Smooth muscle cell (in vitro differentiated cells): Measurements from ENCODE around the gene DPPA2. TPM values are rescaled to one million over a fixed set of nuclear protein-coding genes. Genes with fewer than 3 reads are reported as not detected.

ENCODE experiments used
- DNase-seq: peaks from one replicate; lab custom pipeline; 2025; ENCODE audit not compliant: unreplicated experiment; lab: John Stamatoyannopoulos, UW
- H2AFZ ChIP-seq: fragments of 200-600 bp; sonication (generic); 2 replicates; pipeline ENCODE4 v1.6.0; 2016; ENCODE audit warnings: antibody characterized with exemption, low read depth, mild to moderate bottlenecking
- H3F3A ChIP-seq: fragments of 200-600 bp; sonication (generic); 2 replicates; pipeline ENCODE4 v1.6.0; 2017; ENCODE audit warnings: antibody characterized with exemption, low read depth
- H3K27ac ChIP-seq: fragments of 200-600 bp; sonication (generic); 2 replicates; pipeline ENCODE4 v1.5.1; 2016; ENCODE audit warnings: low read depth, mild to moderate bottlenecking
- H3K27me3 ChIP-seq: fragments of 200-600 bp; sonication (generic); 2 replicates; pipeline ENCODE4 v1.6.1; 2016; ENCODE audit warnings: low read depth, mild to moderate bottlenecking
- H3K36me3 ChIP-seq: fragments of 200-600 bp; sonication (generic); 2 replicates; pipeline ENCODE4 v1.5.1; 2016; ENCODE audit warnings: low read depth
- H3K4me1 ChIP-seq: fragments of 200-600 bp; sonication (generic); 2 replicates; pipeline ENCODE4 v1.5.1; 2016; ENCODE audit warnings: low read depth
- H3K4me2 ChIP-seq: fragments of 200-600 bp; sonication (generic); 2 replicates; pipeline ENCODE4 v1.6.0; 2016; ENCODE audit warnings: mild to moderate bottlenecking
- H3K4me3 ChIP-seq: fragments of 200-600 bp; sonication (generic); 2 replicates; pipeline ENCODE4 v1.5.1; 2016; ENCODE audit warnings: mild to moderate bottlenecking
- H3K79me2 ChIP-seq: fragments of 200-600 bp; sonication (generic); 2 replicates; pipeline ENCODE4 v1.6.0; 2016; ENCODE audit warnings: low read depth, mild to moderate bottlenecking
- H3K9ac ChIP-seq: fragments of 200-600 bp; sonication (generic); 2 replicates; pipeline ENCODE4 v1.6.0; 2016; ENCODE audit warnings: low read depth
- H3K9me3 ChIP-seq: fragments of 200-600 bp; sonication (generic); replicated peaks from 2 replicates; pipeline ENCODE4 v1.5.1; 2016; ENCODE audit warnings: low read depth
- H4K20me1 ChIP-seq: fragments of 200-600 bp; sonication (generic); 2 replicates; pipeline ENCODE4 v1.6.0; 2016; ENCODE audit warnings: low read depth
- CTCF ChIP-seq: fragments of 200-600 bp; sonication (generic); IDR thresholded peaks from 2 replicates; pipeline ENCODE4 v1.5.1; 2017; ENCODE audit warnings: borderline replicate concordance, mild to moderate bottlenecking, antibody characterized with exemption; ENCODE audit not compliant: insufficient read depth, poor library complexity, severe bottlenecking
- WGBS: methylation state at CpG from one replicate; pipeline ENCODE4 v1.1.7; 2016; ENCODE audit warnings: low lambda C conversion rate; 5-methylcytosine and 5-hydroxymethylcytosine counted together
- polyA plus RNA-seq: library from polyadenylated mRNA; unstranded; fragments of >200 nt; fragmentation: Nextera tagmentation; extraction: Ambion mirVana; gene quantifications from 2 replicates; pipeline ENCODE4 v1.2.1, GENCODE V29; 2016
- total RNA-seq: library from RNA; depleted of rRNA; stranded (reverse); fragments of >200 nt; gene quantifications from 2 replicates; pipeline ENCODE4 v1.2.3, GENCODE V29; 2014

DPPA2 gene
- total and polyA plus RNA-seq, 2 experiments from 2014 or later = 0.27 to 1.2 TPM

- Histone ChIP-seq H3K4me2 (no peak overlapping the region), H2AFZ (no peak overlapping the region), H3K36me3 (no peaks in the 10 kb centered on the region), H3K9ac (no peak overlapping the region), H3K79me2 (no peaks in the 10 kb centered on the region), H3K4me3 (no peak overlapping the region), H3K9me3 (no peaks in the 10 kb centered on the region), H3F3A (no peaks in the 10 kb centered on the region), H3K27me3 (no peaks in the 10 kb centered on the region), H3K27ac (no peak overlapping the region), H4K20me1 (no peaks in the 10 kb centered on the region), H3K4me1 (no peaks in the 10 kb centered on the region)
- WGBS = 86% methylated on average over 1 of the region's 1 CpG
- TF ChIP-seq CTCF = no peak
- DNase-seq = no peak
Observed at GRCh38 chr3:109313061-109313460, 3.3 kb downstream of the DPPA2 start.

- no peaks in the 10 kb centered on the region for H3K36me3 ChIP-seq
- H2AFZ ChIP-seq = no peak overlapping the region
- no peak overlapping the region for H3K4me3 ChIP-seq
- no peak overlapping the region for H3K27ac ChIP-seq
- H3K9ac ChIP-seq = no peak overlapping the region
- no peak for TF ChIP-seq CTCF
- no peaks in the 10 kb centered on the region for H3K9me3 ChIP-seq
- no peaks in the 10 kb centered on the region for H3K4me1 ChIP-seq
- no peaks in the 10 kb centered on the region for H4K20me1 ChIP-seq
- no peaks in the 10 kb centered on the region for H3F3A ChIP-seq
- 88% methylated on average over 2 of the region's 2 CpGs for WGBS
- no peaks in the 10 kb centered on the region for H3K79me2 ChIP-seq
- DNase-seq = no peak
- no peak overlapping the region for H3K4me2 ChIP-seq
- no peaks in the 10 kb centered on the region for H3K27me3 ChIP-seq
Observed at GRCh38 chr3:109297496-109297895, 18.8 kb downstream of the DPPA2 start.

GRCh38 chr3:109284071-109284470, 32.2 kb downstream of the DPPA2 start:
- Histone ChIP-seq H3K4me1 (no peaks in the 10 kb centered on the region), H3K27me3 (no peaks in the 10 kb centered on the region), H3K36me3 (no peaks in the 10 kb centered on the region), H3K27ac (no peak overlapping the region), H3F3A (no peaks in the 10 kb centered on the region), H3K4me3 (no peak overlapping the region), H4K20me1 (no peaks in the 10 kb centered on the region), H3K79me2 (no peaks in the 10 kb centered on the region), H3K4me2 (no peak overlapping the region), H3K9ac (no peak overlapping the region), H3K9me3 (no peaks in the 10 kb centered on the region), H2AFZ (no peak overlapping the region)
- TF ChIP-seq CTCF = no peak
- no peak for DNase-seq

GRCh38 chr3:109278546-109278945, 37.8 kb downstream of the DPPA2 start:
- Histone ChIP-seq H2AFZ (no peak overlapping the region), H3K4me2 (no peak overlapping the region), H3K4me1 (no peaks in the 10 kb centered on the region), H4K20me1 (no peaks in the 10 kb centered on the region), H3F3A (no peaks in the 10 kb centered on the region), H3K9ac (no peak overlapping the region), H3K36me3 (no peaks in the 10 kb centered on the region), H3K27me3 (no peaks in the 10 kb centered on the region), H3K4me3 (no peak overlapping the region), H3K79me2 (no peaks in the 10 kb centered on the region), H3K9me3 (no peaks in the 10 kb centered on the region), H3K27ac (no peak overlapping the region)
- WGBS = 100% methylated on average over 1 of the region's 1 CpG
- no peak for TF ChIP-seq CTCF
- no peak for DNase-seq
